H9 (cell line): ENCODE results near the gene LEFTY1. TPM values are rescaled to one million over a fixed set of nuclear protein-coding genes. Genes with fewer than 3 reads are reported as not detected.

ENCODE experiments used
- DNase-seq: peaks from one replicate; pipeline ENCODE4 v3.0.0-alpha.2; 2017
- H2AFZ ChIP-seq: one replicate; pipeline ENCODE4 v1.6.1; 2013; ENCODE audit warnings: mild to moderate bottlenecking, low read length, control low read depth, moderate library complexity
- H2AK5ac ChIP-seq: 2 replicates; pipeline ENCODE4 v1.6.1; 2013; ENCODE audit warnings: low read length, control low read depth, mixed read lengths; ENCODE audit not compliant: insufficient read length
- H2BK120ac ChIP-seq: one replicate; pipeline ENCODE4 v1.6.1; 2013; ENCODE audit warnings: low read depth, mild to moderate bottlenecking, low read length, control low read depth, inconsistent platforms; ENCODE audit not compliant: poor library complexity, severe bottlenecking
- H2BK12ac ChIP-seq: 2 replicates; pipeline ENCODE4 v1.6.1; 2013; ENCODE audit warnings: low read length, control low read depth, mixed read lengths, low read depth; ENCODE audit not compliant: insufficient read length
- H2BK15ac ChIP-seq: 2 replicates; pipeline ENCODE4 v1.6.1; 2013; ENCODE audit warnings: low read depth, low read length, control low read depth
- H2BK20ac ChIP-seq: one replicate; pipeline ENCODE4 v1.6.1; 2013; ENCODE audit warnings: low read depth, mild to moderate bottlenecking, low read length, control low read depth, inconsistent platforms; ENCODE audit not compliant: poor library complexity, severe bottlenecking
- H2BK5ac ChIP-seq: 2 replicates; pipeline ENCODE4 v1.6.1; 2013; ENCODE audit warnings: low read length, control low read depth, mixed read lengths; ENCODE audit not compliant: insufficient read length
- H3K14ac ChIP-seq: 2 replicates; pipeline ENCODE4 v1.6.1; 2013; ENCODE audit warnings: low read length, control low read depth; ENCODE audit not compliant: insufficient read depth
- H3K18ac ChIP-seq: 2 replicates; pipeline ENCODE4 v1.6.1; 2013; ENCODE audit warnings: low read depth, mild to moderate bottlenecking, mixed read lengths, low read length, control low read depth; ENCODE audit not compliant: insufficient read length
- H3K23ac ChIP-seq: 2 replicates; pipeline ENCODE4 v1.6.1; 2013; ENCODE audit warnings: low read length, control low read depth, mixed read lengths, low read depth; ENCODE audit not compliant: insufficient read length
- H3K23me2 ChIP-seq: 2 replicates; pipeline ENCODE4 v1.6.1; 2013; ENCODE audit warnings: low read depth, mild to moderate bottlenecking, mixed read lengths, low read length, control low read depth; ENCODE audit not compliant: insufficient read length, poor library complexity, severe bottlenecking
- H3K27ac ChIP-seq: 2 replicates; pipeline ENCODE4 v1.5.1; 2013; ENCODE audit warnings: low read length, control low read depth, mixed read lengths, low read depth; ENCODE audit not compliant: insufficient read length
- H3K27me3 ChIP-seq: 2 replicates; pipeline ENCODE4 v1.6.1; 2013; ENCODE audit warnings: low read length, control low read depth, inconsistent platforms; ENCODE audit not compliant: insufficient read depth
- H3K4ac ChIP-seq: 2 replicates; pipeline ENCODE4 v1.6.1; 2013; ENCODE audit warnings: low read depth, mild to moderate bottlenecking, control low read depth, inconsistent platforms, low read length, moderate library complexity
- H3K4me1 ChIP-seq: 2 replicates; pipeline ENCODE4 v1.6.1; 2013; ENCODE audit warnings: low read length, control low read depth, inconsistent platforms; ENCODE audit not compliant: insufficient read depth
- H3K4me2 ChIP-seq: 2 replicates; pipeline ENCODE4 v1.6.1; 2013; ENCODE audit warnings: low read length, control low read depth, mixed read lengths; ENCODE audit not compliant: insufficient read length, insufficient read depth
- H3K56ac ChIP-seq: 2 replicates; pipeline ENCODE4 v1.6.1; 2013; ENCODE audit warnings: low read depth, mild to moderate bottlenecking, mixed read lengths, low read length, control low read depth; ENCODE audit not compliant: insufficient read length
- H3K79me1 ChIP-seq: 2 replicates; pipeline ENCODE4 v1.6.1; 2013; ENCODE audit warnings: low read depth, mild to moderate bottlenecking, moderate library complexity, low read length, control low read depth, inconsistent platforms; ENCODE audit not compliant: insufficient read depth, poor library complexity, severe bottlenecking
- H3K79me2 ChIP-seq: 2 replicates; pipeline ENCODE4 v1.6.1; 2013; ENCODE audit warnings: low read length, control low read depth, inconsistent platforms; ENCODE audit not compliant: insufficient read depth
- H3K9ac ChIP-seq: 2 replicates; pipeline ENCODE4 v1.6.1; 2013; ENCODE audit warnings: low read length, control low read depth, mixed read lengths; ENCODE audit not compliant: insufficient read length; ENCODE audit errors: extremely low read depth
- H3K9me3 ChIP-seq: one replicate; pipeline ENCODE4 v1.6.1; 2013; ENCODE audit warnings: low read depth, low read length, inconsistent platforms; ENCODE audit not compliant: control insufficient read depth
- H3T11ph ChIP-seq: one replicate; pipeline ENCODE4 v1.6.1; 2013; ENCODE audit warnings: mild to moderate bottlenecking, low read length, control low read depth, inconsistent platforms
- H4K20me1 ChIP-seq: one replicate; pipeline ENCODE4 v1.6.1; 2013; ENCODE audit not compliant: control insufficient read depth, insufficient read length, insufficient read depth
- H4K5ac ChIP-seq: 2 replicates; pipeline ENCODE4 v1.6.1; 2013; ENCODE audit warnings: low read depth, mild to moderate bottlenecking, mixed read lengths, low read length, control low read depth; ENCODE audit not compliant: insufficient read length
- H4K8ac ChIP-seq: replicated peaks from 2 replicates; pipeline ENCODE4 v1.6.1; 2013; ENCODE audit warnings: low read length, control low read depth, mixed read lengths, low read depth; ENCODE audit not compliant: insufficient read length
- H4K91ac ChIP-seq: 2 replicates; pipeline ENCODE4 v1.6.1; 2013; ENCODE audit warnings: low read depth, mild to moderate bottlenecking, moderate library complexity, mixed read lengths, low read length, control low read depth; ENCODE audit not compliant: insufficient read length
- H3K27ac Mint-ChIP-seq, 3 experiments: 2 replicates in 2 of 3; 3 replicates in 1 of 3; pipeline ENCODE4 v1.8.0; 2020 to 2021; ENCODE audit warnings: mixed read lengths in 3 of 3, mild to moderate bottlenecking in 1 of 3, moderate library complexity in 1 of 3
- H3K27me3 Mint-ChIP-seq: 2 replicates; pipeline ENCODE4 v1.8.0; 2021; ENCODE audit warnings: low read depth, mild to moderate bottlenecking, moderate library complexity, mixed read lengths
- H3K36me3 Mint-ChIP-seq, 3 experiments: 2 replicates in 2 of 3; 3 replicates in 1 of 3; pipeline ENCODE4 v1.8.0; 2020 to 2021; ENCODE audit warnings: low read depth in 3 of 3, mixed read lengths in 3 of 3; ENCODE audit not compliant: insufficient read depth in 1 of 3
- H3K4me1 Mint-ChIP-seq, 2 experiments: 2 replicates each; pipeline ENCODE4 v1.8.0; 2020; ENCODE audit warnings: mixed read lengths in 2 of 2
- H3K4me3 Mint-ChIP-seq, 2 experiments: 2 replicates in 1 of 2; 3 replicates in 1 of 2; pipeline ENCODE4 v1.8.0; 2020 to 2021; ENCODE audit warnings: mild to moderate bottlenecking in 2 of 2, mixed read lengths in 2 of 2, moderate library complexity in 1 of 2
- H3K9me3 Mint-ChIP-seq, 2 experiments: 2 replicates in 1 of 2; 3 replicates in 1 of 2; pipeline ENCODE4 v1.8.0; 2020; ENCODE audit warnings: mild to moderate bottlenecking in 2 of 2, mixed read lengths in 2 of 2, moderate library complexity in 1 of 2
- CTCF ChIP-seq: fragments of 200-600 bp; sonication (generic); conservative IDR thresholded peaks from 3 replicates; pipeline ENCODE4 v1.8.0; 2021; ENCODE audit warnings: antibody characterized with exemption, mild to moderate bottlenecking
- WGBS: extraction: QIAGEN DNeasy Blood & Tissue Kit; methylation state at CpG from one replicate; pipeline ENCODE4 v1.1.7; 2013; ENCODE audit warnings: missing lambda C conversion rate, low lambda C conversion rate, mixed read lengths; ENCODE audit not compliant: insufficient read length; ENCODE audit errors: extremely low coverage; 5-methylcytosine and 5-hydroxymethylcytosine counted together
- total RNA-seq: library from RNA; stranded (reverse); gene quantifications from 2 replicates; pipeline ENCODE4 v1.2.1, GENCODE V29; 2021

The LEFTY1 gene
- total RNA-seq, 1 experiment from 2014 or later, result 107 TPM

GRCh38 chr1:225876900-225877510 lies 11.9 kb downstream of the LEFTY1 start:
- no peak for DNase-seq
- Mint-ChIP-seq H3K9me3 (no peaks in the 10 kb centered on the region), H3K4me3 (no peak overlapping the region), H3K36me3 (peaks cover 25 to 61% (median 28%) of the 10 kb centered on the region in 3 experiments; a peak in 5 of 7 replicates), H3K4me1 (peaks cover 31 to 49% of the 10 kb centered on the region in 2 experiments), H3K27me3 (no peaks in the 10 kb centered on the region), H3K27ac (no peak overlapping the region; a peak in 1 of 7 replicates)
- H3K4ac ChIP-seq, result no peak overlapping the region
- no peaks in the 10 kb centered on the region for H3K79me1 ChIP-seq
- no peak overlapping the region for H3K18ac ChIP-seq
- no peak overlapping the region for H2BK120ac ChIP-seq
- H3K27ac ChIP-seq, result no peak overlapping the region
- H4K5ac ChIP-seq, result no peak overlapping the region
- H3K14ac ChIP-seq, result no peak overlapping the region
- TF ChIP-seq CTCF, result no peak
- H2BK12ac ChIP-seq, result no peak overlapping the region
- H3K4me2 ChIP-seq, result no peak overlapping the region
- no peaks in the 10 kb centered on the region for H3K27me3 ChIP-seq
- peaks cover 12% of the 10 kb centered on the region for H3K23me2 ChIP-seq
- H4K20me1 ChIP-seq, result no peaks in the 10 kb centered on the region
- H2BK15ac ChIP-seq, result no peak overlapping the region
- no peak overlapping the region for H3K56ac ChIP-seq
- H2BK5ac ChIP-seq, result no peak overlapping the region
- H3K79me2 ChIP-seq, result peaks cover 9% of the 10 kb centered on the region; the same call in 1 of the 2 replicates
- H2AFZ ChIP-seq, result no peak overlapping the region
- H4K8ac ChIP-seq, result no peak overlapping the region
- H4K91ac ChIP-seq, result no peak overlapping the region
- H3K23ac ChIP-seq, result no peak overlapping the region
- H3T11ph ChIP-seq, result no peak overlapping the region
- no peak overlapping the region for H2AK5ac ChIP-seq
- no peak overlapping the region for H2BK20ac ChIP-seq
- H3K9ac ChIP-seq, result no peak overlapping the region
- H3K9me3 ChIP-seq, result no peaks in the 10 kb centered on the region
- peaks cover 10% of the 10 kb centered on the region; the same call in 1 of the 2 replicates for H3K4me1 ChIP-seq
- no CpG with 5 or more reads among the region's 12 CpGs for WGBS
